ENCODE results near the gene HOXA11. TPM values are rescaled to one million over a fixed set of nuclear protein-coding genes. Genes with fewer than 3 reads are reported as not detected.

Gene HOXA11
- total and polyA plus RNA-seq, 11 donors: not detected

DNA sequence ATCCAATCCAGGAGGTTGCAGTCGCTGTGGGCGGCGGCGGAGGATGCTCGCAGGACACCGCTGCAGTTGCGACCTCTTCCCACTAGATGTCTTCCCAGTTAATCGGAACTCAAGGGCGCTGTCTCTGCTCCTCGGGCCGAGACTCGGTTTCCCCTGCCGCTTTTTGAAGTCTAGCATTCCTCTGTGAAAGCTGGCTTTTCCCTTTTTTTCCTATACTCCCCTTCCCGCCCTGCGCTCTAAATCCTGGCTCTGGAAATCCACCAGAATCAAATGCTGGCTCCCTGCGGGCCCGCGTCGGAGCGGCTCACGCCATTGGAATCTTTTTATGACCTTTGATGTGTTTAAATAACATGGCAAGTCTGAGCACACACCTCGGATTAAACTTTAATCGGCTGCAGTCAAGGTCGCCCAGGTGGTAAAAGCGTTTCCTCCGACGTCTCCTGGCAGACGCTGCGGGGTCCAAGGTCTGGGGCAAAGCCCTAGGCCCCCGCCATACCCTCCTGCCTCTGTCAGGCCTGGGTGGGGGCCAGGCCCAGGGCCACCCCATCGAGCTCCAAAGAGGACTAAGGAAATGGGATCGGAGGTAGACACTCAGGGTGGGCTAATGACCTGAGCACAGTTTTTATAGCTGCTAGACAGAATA is 25.5 kb upstream of the HOXA11 start:
- peaks cover 50 to 98% (median 88%) of the 10 kb centered on the region in 9 donors for H3K27me3 ChIP-seq
- 10 to 15% (median 12%) methylated on average over 32 of the region's 32 CpGs for WGBS, 4 donors
- H3K4me1 ChIP-seq: peaks cover 0 to 22% (median 8%) of the 10 kb centered on the region in 12 donors
- peak overlapping the region in 8 of 12 donors; percentile 4 to 41 (median 32) for H3K4me3 ChIP-seq
- TF ChIP-seq, protein P1, sequence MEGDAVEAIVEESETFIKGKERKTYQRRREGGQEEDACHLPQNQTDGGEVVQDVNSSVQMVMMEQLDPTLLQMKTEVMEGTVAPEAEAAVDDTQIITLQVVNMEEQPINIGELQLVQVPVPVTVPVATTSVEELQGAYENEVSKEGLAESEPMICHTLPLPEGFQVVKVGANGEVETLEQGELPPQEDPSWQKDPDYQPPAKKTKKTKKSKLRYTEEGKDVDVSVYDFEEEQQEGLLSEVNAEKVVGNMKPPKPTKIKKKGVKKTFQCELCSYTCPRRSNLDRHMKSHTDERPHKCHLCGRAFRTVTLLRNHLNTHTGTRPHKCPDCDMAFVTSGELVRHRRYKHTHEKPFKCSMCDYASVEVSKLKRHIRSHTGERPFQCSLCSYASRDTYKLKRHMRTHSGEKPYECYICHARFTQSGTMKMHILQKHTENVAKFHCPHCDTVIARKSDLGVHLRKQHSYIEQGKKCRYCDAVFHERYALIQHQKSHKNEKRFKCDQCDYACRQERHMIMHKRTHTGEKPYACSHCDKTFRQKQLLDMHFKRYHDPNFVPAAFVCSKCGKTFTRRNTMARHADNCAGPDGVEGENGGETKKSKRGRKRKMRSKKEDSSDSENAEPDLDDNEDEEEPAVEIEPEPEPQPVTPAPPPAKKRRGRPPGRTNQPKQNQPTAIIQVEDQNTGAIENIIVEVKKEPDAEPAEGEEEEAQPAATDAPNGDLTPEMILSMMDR (IDR thresholded peaks at IDR 0.05): peak; percentile 57 to 80 (median 70)
- TF ChIP-seq POLR2A (IDR thresholded peaks at IDR 0.05): no peak
- H3K9me3 ChIP-seq: no peaks in the 10 kb centered on the region
- DNase-seq (peak in 1 of 5 donors; percentile 56), ATAC-seq (peak in 3 of 4 donors; percentile 62 to 78 (median 66))
- H3K36me3 ChIP-seq: no peaks in the 10 kb centered on the region
- intact Hi-C loops (cut with DNase I): loop anchor here in 8 of 10 donors (5.0 to 10.0 kb wide), 5 partner anchors 364 to 812 kb away; no protein-coding TSS in a partner anchor
- no peak overlapping the region for H3K27ac ChIP-seq

DNA sequence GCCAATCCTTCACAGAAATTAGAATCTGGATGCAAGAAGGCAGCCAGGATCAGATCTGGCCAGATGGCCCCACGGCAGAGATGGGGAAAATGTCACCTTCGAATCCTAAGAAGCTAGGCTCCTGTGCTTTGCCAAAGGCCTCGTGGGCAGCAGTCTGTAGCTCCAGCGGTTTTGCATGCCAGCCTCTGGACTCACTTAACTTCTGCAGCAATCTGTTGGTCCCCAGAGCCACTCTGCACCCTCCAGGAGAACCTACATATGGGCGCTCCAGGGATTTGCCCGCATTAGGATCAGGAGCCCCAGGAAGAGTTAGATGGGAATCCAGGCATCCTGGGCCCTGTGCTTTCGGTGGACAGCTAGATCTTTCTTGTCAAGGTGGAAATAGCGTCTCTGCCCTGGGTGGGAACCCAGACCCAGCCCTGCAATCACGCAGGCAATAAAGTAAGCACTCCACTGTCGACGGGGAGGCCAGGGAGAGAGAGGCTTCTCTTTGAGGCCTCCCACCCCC is 25.0 kb upstream of the HOXA11 start:
- Histone ChIP-seq H3K27ac (no peak overlapping the region), H3K4me3 (no peak overlapping the region), H3K9me3 (no peaks in the 10 kb centered on the region), H3K36me3 (no peaks in the 10 kb centered on the region), H3K4me1 (peaks cover 0 to 27% (median 13%) of the 10 kb centered on the region in 12 donors), H3K27me3 (peaks cover 55 to 99% (median 94%) of the 10 kb centered on the region in 9 donors)
- no peak for DNase-seq
- TF ChIP-seq, protein P1 (IDR thresholded peaks at IDR 0.05): no peak
- no peak for TF ChIP-seq POLR2A (IDR thresholded peaks at IDR 0.05)
- no peak for ATAC-seq
- intact Hi-C loops (cut with DNase I): loop anchor here (5.0 to 10.0 kb wide), 6 partner anchors 365 to 812 kb away; no protein-coding TSS in a partner anchor
- 36 to 41% (median 40%) methylated on average over 8 to 11 of the region's 11 CpGs for WGBS, 4 donors

DNA sequence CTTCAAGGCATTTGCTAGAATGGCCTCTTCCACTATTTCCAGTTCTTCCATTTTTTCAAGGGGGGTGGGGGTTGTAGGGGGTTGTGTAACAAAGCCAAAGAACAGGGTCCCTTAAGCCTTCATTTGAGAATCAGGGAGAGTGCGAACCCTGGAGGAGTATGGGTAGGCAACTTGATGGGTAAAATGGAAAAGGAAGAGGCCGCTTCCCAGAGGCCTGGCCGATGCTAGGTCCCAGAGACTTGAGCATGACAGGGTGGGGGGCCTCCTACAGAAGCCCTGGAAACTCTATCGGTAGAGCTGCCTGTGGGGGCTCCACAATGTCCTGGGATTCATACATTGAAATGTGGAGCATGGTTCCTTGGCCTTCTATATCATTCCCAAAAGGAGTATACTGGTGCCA is 24.0 kb upstream of the HOXA11 start:
- intact Hi-C loops (cut with DNase I): loop anchor here in 6 of 10 donors (5.0 to 10.0 kb wide), 4 partner anchors 366 to 708 kb away; no protein-coding TSS in a partner anchor
- WGBS, 4 donors: 69 to 78% (median 69%) methylated on average over 4 of the region's 4 CpGs
- DNase-seq: no peak

More for the DNA sequence above, 24.0 kb upstream of the HOXA11 start:
- Histone ChIP-seq H3K27ac (no peak overlapping the region), H3K4me3 (no peak overlapping the region), H3K27me3 (peaks cover 62 to 99% (median 95%) of the 10 kb centered on the region in 9 donors), H3K4me1 (peaks cover 0 to 34% (median 16%) of the 10 kb centered on the region in 12 donors), H3K36me3 (no peaks in the 10 kb centered on the region), H3K9me3 (no peaks in the 10 kb centered on the region)
- TF ChIP-seq, protein P1 (IDR thresholded peaks at IDR 0.05): no peak
- TF ChIP-seq POLR2A (IDR thresholded peaks at IDR 0.05): no peak
- ATAC-seq: no peak

Measured in heart left ventricle (tissue), 16 donors.